NCI-H1048 (cell line): ENCODE results near the gene GSN.

Experiments
- DNase-seq: peaks from one replicate; lab custom pipeline; 2025; lab: John Stamatoyannopoulos, UW

The GSN gene

DNA sequence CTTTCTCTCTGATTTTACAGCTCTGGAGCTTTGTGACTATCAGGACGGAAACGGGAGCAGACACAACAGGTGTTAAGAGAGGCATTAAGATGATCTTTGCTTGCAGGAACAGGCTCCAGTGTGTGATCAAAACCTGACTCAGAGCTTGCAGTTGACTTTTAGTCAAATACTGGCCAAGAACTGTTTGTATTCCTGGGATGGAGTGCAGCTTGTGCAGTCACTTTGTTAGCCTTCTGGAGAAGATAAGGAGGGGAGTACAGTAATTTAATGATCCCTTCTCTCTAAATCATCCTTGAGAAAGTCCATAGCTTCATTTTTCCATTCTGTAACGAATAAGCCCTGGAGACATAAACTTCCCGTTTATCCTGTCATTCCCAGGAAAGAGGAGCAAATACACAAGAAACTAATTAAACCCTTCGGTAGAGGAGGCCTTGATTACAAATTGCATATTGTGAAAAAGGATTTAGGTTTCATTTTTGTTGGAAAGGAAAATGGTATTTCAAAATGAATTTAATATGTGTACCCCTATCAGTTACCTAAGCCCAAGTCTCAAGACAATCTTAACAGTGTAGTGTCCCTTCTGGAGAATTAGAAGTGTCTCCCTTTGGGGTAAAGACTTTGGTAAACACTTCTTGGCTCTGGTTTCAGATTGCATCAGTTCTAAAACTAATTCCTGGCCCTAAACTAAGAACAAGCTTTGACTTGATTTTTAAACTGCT lies 105.2 kb downstream of the GSN start:
- DNase-seq: no peak

DNA sequence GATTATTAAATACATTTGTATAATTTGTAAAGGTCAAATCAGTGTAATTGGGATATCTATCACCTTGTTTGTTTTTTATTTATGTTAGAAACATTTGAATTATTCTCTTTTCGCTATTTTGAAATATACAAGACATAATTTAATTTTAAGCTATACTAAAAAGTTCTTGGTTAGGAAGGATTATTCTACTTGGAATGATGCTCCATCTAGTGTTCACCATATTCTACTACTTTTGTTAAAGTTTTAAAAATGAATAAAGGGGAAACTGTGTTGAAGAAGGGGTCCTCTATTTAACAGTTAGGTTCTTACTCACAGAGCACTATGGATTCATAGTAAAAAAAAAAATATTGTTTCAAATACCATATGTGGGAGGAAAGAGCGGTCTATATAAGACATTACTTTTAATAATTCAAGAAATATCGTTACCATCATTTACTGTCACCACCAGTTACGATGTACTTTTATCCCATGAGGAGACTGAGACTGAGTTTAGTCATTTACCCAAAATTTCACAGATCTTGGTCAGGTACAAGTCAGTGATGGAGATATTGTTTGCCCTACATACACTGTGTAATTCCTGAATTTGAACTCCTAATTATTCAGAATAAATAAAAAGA lies 108.4 kb downstream of the GSN start:
- DNase-seq: no peak

DNA sequence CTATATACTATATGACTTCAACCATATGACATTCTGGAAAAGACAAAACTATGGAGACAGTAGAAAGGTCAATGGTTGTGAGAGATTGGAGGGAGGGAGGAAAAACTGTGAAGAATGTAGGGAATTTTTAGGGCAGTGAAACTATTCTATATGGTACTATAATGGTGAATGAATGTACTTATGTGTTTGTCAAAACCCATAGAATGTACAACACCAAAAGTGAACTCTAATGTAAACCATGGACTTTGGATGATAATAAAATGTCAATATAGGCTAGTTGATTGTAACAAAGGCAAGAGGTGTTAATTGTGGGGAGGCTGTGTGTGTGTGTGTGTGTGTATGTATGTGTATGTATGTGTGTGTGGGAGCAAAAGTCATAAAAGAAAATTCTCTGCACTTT lies 112.9 kb downstream of the GSN start:
- no peak for DNase-seq
